Left ventricle myocardium superior (tissue), 1 donor: ENCODE data around the gene NKX3-2. TPM values are rescaled to one million over a fixed set of nuclear protein-coding genes. Genes with fewer than 3 reads are reported as not detected.

ENCODE experiments used
- ATAC-seq: fragments of 200-7000 bp; cut with Tn5 transposase; one replicate; pipeline ENCODE4 v1.9.1; 2020; ENCODE audit warnings: mild to moderate bottlenecking, moderate library complexity
- DNase-seq: peaks from one replicate; pipeline ENCODE4 v3.0.0-alpha.2; 2020
- intact Hi-C: fragments of 100-400 bp; cut with micrococcal nuclease; formaldehyde crosslinking; loops from one replicate; pipeline ENCODE4 v1.11.0; 2022
- total RNA-seq: library from RNA; stranded (reverse); fragmentation: NEBNext Ultra II Directional; extraction: Animal tissue kit (Norgen Biotek cat#: 25700); gene quantifications from one replicate; pipeline ENCODE4 v1.2.1, GENCODE V29; 2021
- donor health status: DM: no; HTN: yes; CAD: no; lungs with severe emphysema.

Gene NKX3-2
- total RNA-seq, 1 donor from 2014 or later, result not detected

- intact Hi-C loops, result no loop called here
- no peak for DNase-seq
- no peak for ATAC-seq
Measured at GRCh38 chr4:13535708-13536361, 8.5 kb downstream of the NKX3-2 start.

- ATAC-seq (no peak), DNase-seq (no peak)
- intact Hi-C loops, result no loop called here
Measured at GRCh38 chr4:13535118-13535517, 9.2 kb downstream of the NKX3-2 start.

GRCh38 chr4:13534344-13535063, 9.8 kb downstream of the NKX3-2 start:
- intact Hi-C loops, result no loop called here
- ATAC-seq (no peak), DNase-seq (no peak)

- DNase-seq (no peak), ATAC-seq (no peak)
- intact Hi-C loops, result no loop called here
Measured at GRCh38 chr4:13533670-13534343, 10.5 kb downstream of the NKX3-2 start.

GRCh38 chr4:13531625-13531998, 12.7 kb downstream of the NKX3-2 start:
- DNase-seq (no peak), ATAC-seq (no peak)
- intact Hi-C loops, result no loop called here

GRCh38 chr4:13530823-13531624, 13.3 kb downstream of the NKX3-2 start:
- ATAC-seq (no peak), DNase-seq (no peak)
- intact Hi-C loops, result no loop called here

GRCh38 chr4:13529128-13529919, 15.0 kb downstream of the NKX3-2 start:
- intact Hi-C loops, result no loop called here
- ATAC-seq, result no peak
- no peak for DNase-seq

- DNase-seq (no peak), ATAC-seq (no peak)
- intact Hi-C loops, result no loop called here
Measured at GRCh38 chr4:13528821-13529127, 15.5 kb downstream of the NKX3-2 start.

- ATAC-seq, result no peak
Measured at GRCh38 chr4:13527981-13528820, 16.1 kb downstream of the NKX3-2 start.

GRCh38 chr4:13527192-13527980, 16.9 kb downstream of the NKX3-2 start:
- ATAC-seq, result no peak
- intact Hi-C loops, result no loop called here
- DNase-seq, result no peak

More at GRCh38 chr4:13527981-13528820, 16.1 kb downstream of the NKX3-2 start:
- DNase-seq, result no peak
- intact Hi-C loops, result no loop called here

GRCh38 chr4:13526658-13527057, 17.6 kb downstream of the NKX3-2 start:
- intact Hi-C loops, result no loop called here
- ATAC-seq, result no peak
- no peak for DNase-seq

- intact Hi-C loops, result no loop called here
- ATAC-seq, result no peak
Measured at GRCh38 chr4:13525606-13526281, 18.6 kb downstream of the NKX3-2 start.

GRCh38 chr4:13524504-13525243, 19.6 kb downstream of the NKX3-2 start:
- intact Hi-C loops, result no loop called here
- DNase-seq (no peak), ATAC-seq (no peak)

More at GRCh38 chr4:13525606-13526281, 18.6 kb downstream of the NKX3-2 start:
- no peak for DNase-seq

GRCh38 chr4:13523591-13524503, 20.5 kb downstream of the NKX3-2 start:
- no peak for DNase-seq
- intact Hi-C loops, result no loop called here

GRCh38 chr4:13523105-13523477, 21.2 kb downstream of the NKX3-2 start:
- DNase-seq, result no peak
- intact Hi-C loops, result no loop called here
- ATAC-seq, result no peak

More at GRCh38 chr4:13523591-13524503, 20.5 kb downstream of the NKX3-2 start:
- no peak for ATAC-seq
